GM12878 (cell line): Measurements from ENCODE around the gene CCSER2. TPM values are rescaled to one million over a fixed set of nuclear protein-coding genes. Genes with fewer than 3 reads are reported as not detected.

Source experiments
- ATAC-seq: fragments of 200-7000 bp; cut with Tn5 transposase; 3 replicates; pipeline ENCODE4 v1.9.1; 2020; ENCODE audit warnings: mild to moderate bottlenecking, moderate library complexity
- BruUV-seq: library from RNA; stranded (reverse); fragments of 400-500 nt; replicated peaks from 2 replicates; lab custom pipeline; 2021; lab: Mats Ljungman, UMichigan
- CTCF ChIA-PET: fragments of 300-600 bp; sonication (Branson Sonifier 250); formaldehyde crosslinking; extraction: SDS; loops from one replicate; lab custom pipeline; 2021; ENCODE audit warnings: inconsistent platforms; lab: Yijun Ruan, JAX
- POLR2A ChIA-PET: fragments of 350-600 bp; formaldehyde crosslinking; extraction: SDS; loops from one replicate; lab custom pipeline; 2021; ENCODE audit warnings: inconsistent platforms; lab: Charles Lee
- RAD21 ChIA-PET: fragments of 300-600 bp; sonication (Branson Sonifier 250); formaldehyde crosslinking; loops from one replicate; lab custom pipeline; 2023; ENCODE audit warnings: antibody characterized with exemption; ENCODE audit not compliant: unreplicated experiment; lab: Charles Lee
- SMC1A ChIA-PET: fragments of 300-600 bp; sonication (Branson Sonifier 250); formaldehyde crosslinking; loops from one replicate; lab custom pipeline; 2023; ENCODE audit not compliant: unreplicated experiment, uncharacterized antibody; lab: Charles Lee
- DNase-seq: peaks from one replicate; pipeline ENCODE4 v3.0.0-alpha.2; 2011; ENCODE audit warnings: low read depth, low spot score
- FAIRE-seq: peaks from 3 replicates; lab custom pipeline; 2011; peaks lifted over from hg19 to GRCh38; lab: Jason Lieb, UNC
- H2AFZ ChIP-seq: 2 replicates; pipeline ENCODE4 v1.6.0; 2011; ENCODE audit warnings: low read depth, low read length, control low read depth; ENCODE audit not compliant: control insufficient read depth
- H3K27ac ChIP-seq: 2 replicates; pipeline ENCODE4 v1.5.1; 2011; ENCODE audit warnings: control low read depth; ENCODE audit not compliant: control insufficient read depth, insufficient read depth
- H3K27me3 ChIP-seq, 2 experiments: replicated peaks in 1 of 2; 2 replicates each; pipeline versions ENCODE4 v1.6.0 to v1.6.1; 2011; ENCODE audit warnings: low read length in 1 of 2; ENCODE audit not compliant: control insufficient read depth in 2 of 2, insufficient read depth in 2 of 2
- H3K36me3 ChIP-seq, 2 experiments: 2 replicates each; pipeline ENCODE4 v1.5.1; 2011; ENCODE audit warnings: low read length in 1 of 2; ENCODE audit not compliant: control insufficient read depth in 2 of 2, insufficient read depth in 2 of 2
- H3K4me1 ChIP-seq: 2 replicates; pipeline ENCODE4 v1.6.1; 2011; ENCODE audit warnings: mild to moderate bottlenecking, low read length, moderate library complexity, mixed read lengths; ENCODE audit not compliant: control insufficient read depth, insufficient read depth
- H3K4me2 ChIP-seq: 2 replicates; pipeline ENCODE4 v1.6.0; 2011; ENCODE audit warnings: control low read depth; ENCODE audit not compliant: control insufficient read depth, insufficient read depth
- H3K4me3 ChIP-seq: fragments of 200-600 bp; sonication (generic); 2 replicates; pipeline ENCODE4 v1.5.1; 2016
- H3K79me2 ChIP-seq: 2 replicates; pipeline ENCODE4 v1.6.0; 2011; ENCODE audit warnings: low read length; ENCODE audit not compliant: control insufficient read depth, insufficient read depth
- H3K9ac ChIP-seq: 2 replicates; pipeline ENCODE4 v1.8.0; 2011; ENCODE audit warnings: low read length, control low read depth, mixed read lengths; ENCODE audit not compliant: control insufficient read depth, insufficient read depth
- H3K9me3 ChIP-seq: replicated peaks from 3 replicates; pipeline ENCODE4 v1.5.1; 2011; ENCODE audit warnings: mild to moderate bottlenecking, low read length; ENCODE audit not compliant: control insufficient read depth, insufficient read depth
- H4K20me1 ChIP-seq: 2 replicates; pipeline ENCODE4 v1.6.0; 2011; ENCODE audit not compliant: control insufficient read depth, insufficient read depth
- BMI1 ChIP-seq: fragments of 450-650 bp; IDR thresholded peaks from 2 replicates; pipeline ENCODE4 v1.6.1; 2016; ENCODE audit warnings: mild to moderate bottlenecking, moderate library complexity, borderline replicate concordance
- EED ChIP-seq: sonication (generic); IDR thresholded peaks from 2 replicates; pipeline ENCODE4 v1.6.1; 2016; ENCODE audit warnings: antibody characterized with exemption, low read depth
- FOS ChIP-seq: IDR thresholded peaks from 3 replicates; pipeline ENCODE4 v1.6.1; 2011; ENCODE audit warnings: borderline replicate concordance; ENCODE audit not compliant: insufficient read length; ENCODE audit errors: extremely low read depth
- HDAC6 ChIP-seq: fragments of 200-600 bp; sonication (generic); IDR thresholded peaks from one replicate; pipeline ENCODE4 v1.8.0; 2017; ENCODE audit warnings: antibody characterized with exemption; ENCODE audit not compliant: unreplicated experiment
- HDGF ChIP-seq: fragments of 450-650 bp; IDR thresholded peaks from 2 replicates; pipeline ENCODE4 v1.6.1; 2016; ENCODE audit warnings: antibody characterized with exemption
- MXI1 ChIP-seq: fragments of 150-350 bp; IDR thresholded peaks from 2 replicates; pipeline ENCODE4 v1.6.1; 2011; ENCODE audit warnings: low read depth, mild to moderate bottlenecking, inconsistent platforms, low read length, improper control_type of control experiment
- MYC ChIP-seq: IDR thresholded peaks from 2 replicates; pipeline ENCODE4 v1.6.1; 2011; ENCODE audit warnings: mild to moderate bottlenecking, low read length, moderate library complexity, inconsistent platforms; ENCODE audit not compliant: insufficient read depth, insufficient replicate concordance, insufficient read length, severe bottlenecking
- NFYB ChIP-seq: IDR thresholded peaks from 2 replicates; pipeline ENCODE4 v1.6.1; 2011; ENCODE audit warnings: low read depth, mild to moderate bottlenecking, low read length, improper control_type of control experiment, moderate library complexity; ENCODE audit not compliant: insufficient read depth
- PAX5 ChIP-seq: IDR thresholded peaks from 2 replicates; pipeline ENCODE4 v1.6.1; 2011; ENCODE audit warnings: low read depth, low read length, borderline replicate concordance
- SP1 ChIP-seq: IDR thresholded peaks from one replicate; pipeline ENCODE4 v1.6.1; 2011; ENCODE audit warnings: low read depth, low read length
- SPI1 ChIP-seq: IDR thresholded peaks from 2 replicates; pipeline ENCODE4 v1.6.1; 2011; ENCODE audit warnings: low read depth, mild to moderate bottlenecking, low read length, moderate library complexity, borderline replicate concordance; ENCODE audit not compliant: insufficient read depth
- WGBS: methylation state at CpG from one replicate; pipeline ENCODE4 v1.1.6; 2016; ENCODE audit warnings: low lambda C conversion rate; ENCODE audit not compliant: insufficient replicate concordance, insufficient coverage; ENCODE audit errors: missing lambda C conversion rate; 5-methylcytosine and 5-hydroxymethylcytosine counted together
- in situ Hi-C: fragments of 300-500 bp; cut with MboI; formaldehyde crosslinking; loops from 9 replicates; pipeline ENCODE4 v1.14.3; 2018; ENCODE audit warnings: mixed read lengths
- intact Hi-C: fragments of 100-400 bp; cut with micrococcal nuclease; formaldehyde crosslinking; loops from one replicate; pipeline ENCODE4 v1.14.2; 2022; ENCODE audit not compliant: unreplicated experiment
- polyA plus RNA-seq, 11 experiments: library from polyadenylated mRNA; depleted of rRNA in 4 of 11; unstranded in 6 of 11; stranded (reverse) in 5 of 11; fragments of >200 nt; fragmentation: Nextera tagmentation in 4 of 11; fragmentation: Illumina TruSeq in 1 of 11; extraction: Ambion mirVana in 4 of 11; extraction: Trizol in 1 of 11; gene quantifications; 1 replicate in 1 of 11; 2 replicates in 10 of 11; pipeline versions ENCODE4 v1.2.1 to v1.2.3, GENCODE V29; 2011 to 2016; ENCODE audit warnings: inconsistent platforms in 2 of 11, missing spikeins in 2 of 11, low read depth in 1 of 11
- total RNA-seq, 4 experiments: library from RNA; depleted of rRNA in 3 of 4; stranded (reverse); fragments of >200 nt in 3 of 4; fragmentation: Illumina TruSeq in 1 of 4; extraction: Trizol in 1 of 4; gene quantifications; 2 replicates each; pipeline versions ENCODE4 v1.2.1 to v1.2.3, GENCODE V29; 2013 to 2021
- TF ChIP-seq, protein P1 (sequence below): fragments of 450-650 bp; IDR thresholded peaks from 2 replicates; pipeline ENCODE4 v1.6.1; 2018; ENCODE audit warnings: mild to moderate bottlenecking, low read depth, moderate library complexity; ENCODE audit not compliant: partially characterized antibody
- TF ChIP-seq, protein P2 (sequence below): fragments of 450-650 bp; formaldehyde crosslinking; IDR thresholded peaks from 2 replicates; pipeline ENCODE4 v1.4.0; 2022; ENCODE audit warnings: mild to moderate bottlenecking, moderate library complexity
- TF ChIP-seq, protein P3 (sequence below): IDR thresholded peaks from 2 replicates; pipeline ENCODE4 v1.6.1; 2011; ENCODE audit warnings: mild to moderate bottlenecking, low read depth, low read length, moderate library complexity; ENCODE audit not compliant: insufficient replicate concordance
- TF ChIP-seq, protein P4 (sequence below): IDR thresholded peaks from 2 replicates; pipeline ENCODE4 v1.6.1; 2012; ENCODE audit warnings: low read length, inconsistent platforms

Gene CCSER2
- total and polyA plus RNA-seq, 10 of the 15 experiments (the other 5 are each of a cell fraction or from before 2014, with no cell fraction given), result 4.7 to 18.8 (median 13.2) TPM

- no TSS peak for BruUV-seq
- TF ChIP-seq, protein P1, sequence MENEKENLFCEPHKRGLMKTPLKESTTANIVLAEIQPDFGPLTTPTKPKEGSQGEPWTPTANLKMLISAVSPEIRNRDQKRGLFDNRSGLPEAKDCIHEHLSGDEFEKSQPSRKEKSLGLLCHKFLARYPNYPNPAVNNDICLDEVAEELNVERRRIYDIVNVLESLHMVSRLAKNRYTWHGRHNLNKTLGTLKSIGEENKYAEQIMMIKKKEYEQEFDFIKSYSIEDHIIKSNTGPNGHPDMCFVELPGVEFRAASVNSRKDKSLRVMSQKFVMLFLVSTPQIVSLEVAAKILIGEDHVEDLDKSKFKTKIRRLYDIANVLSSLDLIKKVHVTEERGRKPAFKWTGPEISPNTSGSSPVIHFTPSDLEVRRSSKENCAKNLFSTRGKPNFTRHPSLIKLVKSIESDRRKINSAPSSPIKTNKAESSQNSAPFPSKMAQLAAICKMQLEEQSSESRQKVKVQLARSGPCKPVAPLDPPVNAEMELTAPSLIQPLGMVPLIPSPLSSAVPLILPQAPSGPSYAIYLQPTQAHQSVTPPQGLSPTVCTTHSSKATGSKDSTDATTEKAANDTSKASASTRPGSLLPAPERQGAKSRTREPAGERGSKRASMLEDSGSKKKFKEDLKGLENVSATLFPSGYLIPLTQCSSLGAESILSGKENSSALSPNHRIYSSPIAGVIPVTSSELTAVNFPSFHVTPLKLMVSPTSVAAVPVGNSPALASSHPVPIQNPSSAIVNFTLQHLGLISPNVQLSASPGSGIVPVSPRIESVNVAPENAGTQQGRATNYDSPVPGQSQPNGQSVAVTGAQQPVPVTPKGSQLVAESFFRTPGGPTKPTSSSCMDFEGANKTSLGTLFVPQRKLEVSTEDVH, result no peak
- TF ChIP-seq NFYB, result no peak
- TF ChIP-seq, protein P2, sequence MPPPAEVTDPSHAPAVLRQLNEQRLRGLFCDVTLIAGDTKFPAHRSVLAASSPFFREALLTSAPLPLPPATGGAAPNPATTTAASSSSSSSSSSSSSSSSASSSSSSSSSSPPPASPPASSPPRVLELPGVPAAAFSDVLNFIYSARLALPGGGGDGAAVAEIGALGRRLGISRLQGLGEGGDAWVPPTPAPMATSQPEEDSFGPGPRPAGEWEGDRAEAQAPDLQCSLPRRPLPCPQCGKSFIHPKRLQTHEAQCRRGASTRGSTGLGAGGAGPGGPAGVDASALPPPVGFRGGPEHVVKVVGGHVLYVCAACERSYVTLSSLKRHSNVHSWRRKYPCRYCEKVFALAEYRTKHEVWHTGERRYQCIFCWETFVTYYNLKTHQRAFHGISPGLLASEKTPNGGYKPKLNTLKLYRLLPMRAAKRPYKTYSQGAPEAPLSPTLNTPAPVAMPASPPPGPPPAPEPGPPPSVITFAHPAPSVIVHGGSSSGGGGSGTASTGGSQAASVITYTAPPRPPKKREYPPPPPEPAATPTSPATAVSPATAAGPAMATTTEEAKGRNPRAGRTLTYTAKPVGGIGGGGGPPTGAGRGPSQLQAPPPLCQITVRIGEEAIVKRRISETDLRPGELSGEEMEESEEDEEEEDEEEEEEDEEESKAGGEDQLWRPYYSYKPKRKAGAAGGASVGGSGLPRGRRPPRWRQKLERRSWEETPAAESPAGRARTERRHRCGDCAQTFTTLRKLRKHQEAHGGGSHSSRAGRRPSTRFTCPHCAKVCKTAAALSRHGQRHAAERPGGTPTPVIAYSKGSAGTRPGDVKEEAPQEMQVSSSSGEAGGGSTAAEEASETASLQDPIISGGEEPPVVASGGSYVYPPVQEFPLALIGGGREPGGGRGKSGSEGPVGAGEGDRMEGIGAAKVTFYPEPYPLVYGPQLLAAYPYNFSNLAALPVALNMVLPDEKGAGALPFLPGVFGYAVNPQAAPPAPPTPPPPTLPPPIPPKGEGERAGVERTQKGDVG, result no peak
- TF ChIP-seq HDGF, result no peak
- TF ChIP-seq MYC, result no peak
- TF ChIP-seq FOS, result no peak
- TF ChIP-seq, protein P3, sequence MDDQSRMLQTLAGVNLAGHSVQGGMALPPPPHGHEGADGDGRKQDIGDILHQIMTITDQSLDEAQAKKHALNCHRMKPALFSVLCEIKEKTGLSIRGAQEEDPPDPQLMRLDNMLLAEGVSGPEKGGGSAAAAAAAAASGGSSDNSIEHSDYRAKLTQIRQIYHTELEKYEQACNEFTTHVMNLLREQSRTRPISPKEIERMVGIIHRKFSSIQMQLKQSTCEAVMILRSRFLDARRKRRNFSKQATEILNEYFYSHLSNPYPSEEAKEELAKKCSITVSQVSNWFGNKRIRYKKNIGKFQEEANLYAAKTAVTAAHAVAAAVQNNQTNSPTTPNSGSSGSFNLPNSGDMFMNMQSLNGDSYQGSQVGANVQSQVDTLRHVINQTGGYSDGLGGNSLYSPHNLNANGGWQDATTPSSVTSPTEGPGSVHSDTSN, result no peak
- TF ChIP-seq, protein P4, sequence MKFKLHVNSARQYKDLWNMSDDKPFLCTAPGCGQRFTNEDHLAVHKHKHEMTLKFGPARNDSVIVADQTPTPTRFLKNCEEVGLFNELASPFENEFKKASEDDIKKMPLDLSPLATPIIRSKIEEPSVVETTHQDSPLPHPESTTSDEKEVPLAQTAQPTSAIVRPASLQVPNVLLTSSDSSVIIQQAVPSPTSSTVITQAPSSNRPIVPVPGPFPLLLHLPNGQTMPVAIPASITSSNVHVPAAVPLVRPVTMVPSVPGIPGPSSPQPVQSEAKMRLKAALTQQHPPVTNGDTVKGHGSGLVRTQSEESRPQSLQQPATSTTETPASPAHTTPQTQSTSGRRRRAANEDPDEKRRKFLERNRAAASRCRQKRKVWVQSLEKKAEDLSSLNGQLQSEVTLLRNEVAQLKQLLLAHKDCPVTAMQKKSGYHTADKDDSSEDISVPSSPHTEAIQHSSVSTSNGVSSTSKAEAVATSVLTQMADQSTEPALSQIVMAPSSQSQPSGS, result no peak
- no peak for TF ChIP-seq PAX5
- TF ChIP-seq SPI1, result no peak
- TF ChIP-seq EED, result no peak
- TF ChIP-seq HDAC6, result no peak
- no peak for TF ChIP-seq MXI1
- no peak for TF ChIP-seq SP1
- TF ChIP-seq BMI1, result no peak
Measured at GRCh38 chr10:84397735-84398144, 69.4 kb downstream of the CCSER2 start.

More at GRCh38 chr10:84397735-84398144, 69.4 kb downstream of the CCSER2 start:
- ATAC-seq (peak; percentile 62), DNase-seq (no peak), FAIRE-seq (peak; percentile 86)
- Histone ChIP-seq H3K9me3 (no peaks in the 10 kb centered on the region), H3K9ac (no peak overlapping the region), H3K4me3 (no peak overlapping the region), H2AFZ (no peak overlapping the region), H3K27ac (no peak overlapping the region), H3K4me1 (0 out of 2 replicates have a peak, but pooled peaks cover 6% of the 10 kb centered on the region), H3K79me2 (no peaks in the 10 kb centered on the region), H3K36me3 (no peaks in the 10 kb centered on the region), H4K20me1 (no peaks in the 10 kb centered on the region), H3K4me2 (no peak overlapping the region), H3K27me3 (no peaks in the 10 kb centered on the region)
- POLR2A ChIA-PET, result no interaction called here
- SMC1A ChIA-PET, result interaction anchor here (0.5 to 1.5 kb wide), 3 partner anchors 32 to 225 kb away, joined by 3 to 5 read pairs (median 3); no protein-coding TSS in a partner anchor
- CTCF ChIA-PET, result interaction anchor here (1.5 to 3.0 kb wide), 4 partner anchors 14 to 130 kb away, joined by 3 to 17 read pairs (median 6); no protein-coding TSS in a partner anchor
- intact Hi-C loops (no loop called here), in situ Hi-C loops (no loop called here)
- RAD21 ChIA-PET, result no interaction called here
- 2% methylated on average over 2 of the region's 2 CpGs for WGBS
